GM21528 (cell line): ENCODE data around the gene DNALI1.

Experiments
- ATAC-seq: cut with Tn5 transposase; IDR thresholded peaks from one replicate; pipeline ENCODE4 v1.9.1; 2021; ENCODE audit warnings: mild to moderate bottlenecking, moderate library complexity; ENCODE audit not compliant: unreplicated experiment, low FRiP score

Gene DNALI1

GRCh38 chr1:37599940-37600339 is 43.2 kb downstream of the DNALI1 start:
- ATAC-seq, result no peak

GRCh38 chr1:37601441-37601840 is 44.7 kb downstream of the DNALI1 start:
- ATAC-seq, result no peak

GRCh38 chr1:37602750-37603694 is 46.3 kb downstream of the DNALI1 start:
- no peak for ATAC-seq

GRCh38 chr1:37605061-37605650 is 48.4 kb downstream of the DNALI1 start:
- no peak for ATAC-seq

GRCh38 chr1:37605806-37606474 is 49.2 kb downstream of the DNALI1 start:
- no peak for ATAC-seq

GRCh38 chr1:37606481-37607263 is 49.9 kb downstream of the DNALI1 start:
- ATAC-seq, result no peak

- no peak for ATAC-seq
Measured at GRCh38 chr1:37609002-37609401, 52.3 kb downstream of the DNALI1 start.

- ATAC-seq, result no peak
Measured at GRCh38 chr1:37609994-37610393, 53.3 kb downstream of the DNALI1 start.

- ATAC-seq, result no peak
Measured at GRCh38 chr1:37612186-37612585, 55.4 kb downstream of the DNALI1 start.

GRCh38 chr1:37614105-37614504 is 57.4 kb downstream of the DNALI1 start:
- no peak for ATAC-seq

- ATAC-seq, result no peak
Measured at GRCh38 chr1:37616330-37616729, 59.6 kb downstream of the DNALI1 start.
